ENCODE data around the gene FGF3. TPM values are rescaled to one million over a fixed set of nuclear protein-coding genes. Genes with fewer than 3 reads are reported as not detected.

FGF3 gene
- polyA plus RNA-seq, 3 donors = not detected

- Histone ChIP-seq H3K79me2 (ENCODE audit: insufficient read depth, low read length) (no peaks in the 10 kb centered on the region), H3K4me2 (replicated peaks; ENCODE audit: extremely low read depth, low read length, poor library complexity, severe bottlenecking) (no peak overlapping the region), H2AFZ (ENCODE audit: insufficient read depth, low read depth, low read length, poor library complexity, severe bottlenecking) (no peak overlapping the region), H3K4me3 (replicated peaks in 1 of 3; ENCODE audit: low read depth in 2 of 3, low read length in 3 of 3) (no peak overlapping the region), H3K4me1 (ENCODE audit: control insufficient read depth in 1 of 2, insufficient read depth in 2 of 2, low read length in 2 of 2) (no peaks in the 10 kb centered on the region), H3K36me3 (replicated peaks in 1 of 2; ENCODE audit: control insufficient read depth in 1 of 2, insufficient read depth in 2 of 2, low read length in 2 of 2) (no peaks in the 10 kb centered on the region), H3K9ac (ENCODE audit: insufficient read depth, low read length, poor library complexity, severe bottlenecking) (no peak overlapping the region), H3K27ac (ENCODE audit: low read depth in 1 of 2, low read length in 2 of 2) (no peak overlapping the region), H3K27me3 (ENCODE audit: control insufficient read depth in 2 of 2, insufficient read depth in 2 of 2, low read length in 2 of 2) (no peaks in the 10 kb centered on the region), H3K9me3 (replicated peaks in 1 of 2; ENCODE audit: control insufficient read depth in 1 of 2, insufficient read depth in 1 of 2, low read length in 2 of 2) (no peaks in the 10 kb centered on the region), H4K20me1 (ENCODE audit: insufficient read depth, low read length) (no peaks in the 10 kb centered on the region)
- no peaks in the 10 kb centered on the region for H3K4me1 Mint-ChIP-seq
- no peak overlapping the region for H3K4me3 Mint-ChIP-seq
- peaks cover 8 to 10% (median 9%) of the 10 kb centered on the region in 3 donors for H3K27me3 Mint-ChIP-seq (ENCODE audit: low read depth in 3 of 3)
- no peak overlapping the region for H3K27ac Mint-ChIP-seq
- no peak for TF ChIP-seq CTCF (IDR thresholded peaks at IDR 0.05)
- WGBS (ENCODE audit: insufficient coverage) = 94% methylated on average over 8 of the region's 9 CpGs
- intact Hi-C loops (cut with micrococcal nuclease) = loop anchor here in 1 of 2 donors (10.0 kb wide), 1 partner anchor 62 kb away; no protein-coding TSS in a partner anchor
- peaks cover 0 to 3% (median 0%) of the 10 kb centered on the region in 7 donors for H3K9me3 Mint-ChIP-seq
- DNase-seq = no peak
- H3K36me3 Mint-ChIP-seq = no peaks in the 10 kb centered on the region
Observed at GRCh38 chr11:69807106-69807815, 12.0 kb downstream of the FGF3 start.

GRCh38 chr11:69804769-69805508 is 14.3 kb downstream of the FGF3 start:
- H3K9ac ChIP-seq (ENCODE audit: insufficient read depth, low read length, poor library complexity, severe bottlenecking) = no peak overlapping the region
- intact Hi-C loops (cut with micrococcal nuclease) = loop anchor here in 1 of 2 donors (10.0 kb wide), 1 partner anchor 60 kb away; no protein-coding TSS in a partner anchor
- no peaks in the 10 kb centered on the region for H3K4me1 Mint-ChIP-seq
- peaks cover 0 to 3% (median 0%) of the 10 kb centered on the region in 7 donors for H3K9me3 Mint-ChIP-seq
- DNase-seq = no peak
- peaks cover under 1 to 2% of the 10 kb centered on the region in 2 donors for H3K9me3 ChIP-seq (replicated peaks in 1 of 2; ENCODE audit: control insufficient read depth in 1 of 2, insufficient read depth in 1 of 2, low read length in 2 of 2)
- no peaks in the 10 kb centered on the region for H3K79me2 ChIP-seq (ENCODE audit: insufficient read depth, low read length)
- H2AFZ ChIP-seq (ENCODE audit: insufficient read depth, low read depth, low read length, poor library complexity, severe bottlenecking) = no peak overlapping the region
- no peak for TF ChIP-seq CTCF (IDR thresholded peaks at IDR 0.05)
- no peaks in the 10 kb centered on the region for H4K20me1 ChIP-seq (ENCODE audit: insufficient read depth, low read length)
- H3K4me1 ChIP-seq (ENCODE audit: control insufficient read depth in 1 of 2, insufficient read depth in 2 of 2, low read length in 2 of 2) = no peaks in the 10 kb centered on the region
- no peak overlapping the region for H3K27ac Mint-ChIP-seq
- H3K27me3 Mint-ChIP-seq (ENCODE audit: low read depth in 3 of 3) = peaks cover 6 to 8% (median 6%) of the 10 kb centered on the region in 3 donors
- no peak overlapping the region for H3K27ac ChIP-seq (ENCODE audit: low read depth in 1 of 2, low read length in 2 of 2)
- no peaks in the 10 kb centered on the region for H3K36me3 ChIP-seq (replicated peaks in 1 of 2; ENCODE audit: control insufficient read depth in 1 of 2, insufficient read depth in 2 of 2, low read length in 2 of 2)
- H3K27me3 ChIP-seq (ENCODE audit: control insufficient read depth in 2 of 2, insufficient read depth in 2 of 2, low read length in 2 of 2) = no peaks in the 10 kb centered on the region
- H3K4me3 ChIP-seq (replicated peaks in 1 of 3; ENCODE audit: low read depth in 2 of 3, low read length in 3 of 3) = no peak overlapping the region
- H3K4me2 ChIP-seq (replicated peaks; ENCODE audit: extremely low read depth, low read length, poor library complexity, severe bottlenecking) = no peak overlapping the region
- no peaks in the 10 kb centered on the region for H3K36me3 Mint-ChIP-seq
- WGBS (ENCODE audit: insufficient coverage) = 76% methylated on average over 11 of the region's 19 CpGs
- H3K4me3 Mint-ChIP-seq = no peak overlapping the region
